ENCODE data around the gene PTRH2.

The PTRH2 gene

DNA sequence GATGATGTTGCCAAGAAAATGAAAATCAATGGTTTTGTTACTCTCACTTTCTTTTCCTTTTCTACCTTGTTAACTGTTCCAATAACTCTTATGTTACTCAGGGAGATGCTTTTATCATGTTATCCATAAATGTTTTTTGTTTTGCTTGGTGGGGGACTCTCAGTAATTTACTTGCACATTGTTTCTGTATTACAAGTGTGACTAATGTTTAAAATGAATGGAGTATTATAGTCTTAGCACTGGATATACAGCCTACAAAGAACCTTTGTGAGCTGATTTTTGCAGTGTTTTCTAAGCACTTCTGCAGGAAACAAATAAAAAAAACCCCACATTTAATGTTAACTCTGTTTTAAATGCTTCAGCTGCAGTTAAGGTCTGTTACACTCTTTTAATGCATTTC lies 12.3 kb upstream of the PTRH2 start:
- no peak for DNase-seq (ENCODE audit: low spot score)

DNA sequence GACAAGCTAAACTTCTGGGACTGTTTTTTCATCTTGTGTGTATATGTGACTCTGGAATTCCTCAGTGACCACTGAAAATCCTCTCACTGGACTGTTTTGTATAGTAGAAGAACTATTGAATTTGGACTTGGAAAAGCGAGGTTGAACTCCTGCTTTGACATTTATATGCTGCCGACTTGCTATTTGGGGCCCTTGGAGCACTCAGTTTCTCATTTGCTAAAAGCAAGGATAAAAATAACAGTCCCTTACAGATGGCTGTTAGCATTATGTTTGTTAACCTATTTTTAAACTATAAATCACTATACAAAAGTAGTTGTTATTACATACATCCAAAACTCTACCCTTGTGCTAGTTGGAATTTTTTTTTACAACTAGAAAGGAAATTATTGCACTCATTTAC lies 9.2 kb upstream of the PTRH2 start:
- DNase-seq (ENCODE audit: low spot score) = no peak

DNA sequence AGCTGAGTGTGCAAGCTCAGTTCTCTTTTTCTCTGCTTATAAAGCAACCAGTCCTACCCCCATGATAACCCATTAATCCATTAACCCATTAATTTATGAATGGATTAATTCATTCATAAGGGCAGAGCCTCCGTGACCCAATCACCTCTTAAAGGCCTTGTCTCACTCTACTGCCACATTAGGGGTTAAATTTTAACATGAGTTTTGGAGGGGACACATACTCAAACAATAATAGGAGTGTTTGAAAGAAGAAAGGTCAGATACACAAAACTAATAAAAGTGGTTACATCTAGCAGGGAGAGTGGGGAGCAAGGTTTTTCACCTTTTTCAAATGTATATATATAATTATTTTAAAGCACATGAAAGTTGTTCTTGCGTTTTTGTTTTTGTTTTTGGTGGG lies 7.0 kb upstream of the PTRH2 start:
- no peak for DNase-seq (ENCODE audit: low spot score)

DNA sequence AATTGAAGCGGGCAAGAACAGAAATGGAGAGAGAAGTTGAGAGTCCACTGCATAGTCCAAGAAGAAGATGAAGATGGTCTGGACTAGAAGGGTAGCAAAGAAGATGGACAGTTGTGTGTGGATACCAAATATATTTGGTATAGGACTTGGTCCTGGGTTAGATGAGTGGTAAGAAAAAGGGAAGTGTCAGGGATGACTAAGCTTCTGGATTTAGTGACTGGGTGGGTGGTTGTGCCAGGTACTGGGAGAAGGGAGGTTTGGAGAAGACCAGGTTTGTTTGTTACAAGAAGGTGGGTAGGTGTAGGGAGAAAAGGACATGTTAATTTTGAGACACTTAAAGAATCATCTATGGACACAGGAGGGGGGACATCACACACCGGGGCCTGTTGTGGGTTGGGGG lies 5.6 kb upstream of the PTRH2 start:
- DNase-seq (ENCODE audit: low spot score) = no peak

DNA sequence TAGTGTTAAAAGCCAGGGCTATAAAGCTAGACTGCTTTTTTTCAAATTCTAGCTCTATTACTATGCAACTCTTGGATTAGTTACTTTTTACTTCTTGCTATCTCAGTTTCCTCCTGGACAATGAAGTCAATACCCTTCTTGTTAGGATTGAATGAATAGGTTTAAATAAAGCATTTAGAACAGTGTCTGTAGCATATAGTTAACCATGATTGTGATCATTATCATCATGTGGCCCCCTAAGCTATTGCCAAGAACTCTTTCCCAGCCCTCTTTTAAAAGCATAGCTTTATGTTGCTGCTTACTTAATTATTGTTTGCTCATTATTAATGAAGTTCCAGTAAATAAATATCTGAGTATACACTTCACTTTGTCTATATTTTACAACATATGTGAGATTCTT lies 4.7 kb upstream of the PTRH2 start:
- no peak for DNase-seq (ENCODE audit: low spot score)

DNA sequence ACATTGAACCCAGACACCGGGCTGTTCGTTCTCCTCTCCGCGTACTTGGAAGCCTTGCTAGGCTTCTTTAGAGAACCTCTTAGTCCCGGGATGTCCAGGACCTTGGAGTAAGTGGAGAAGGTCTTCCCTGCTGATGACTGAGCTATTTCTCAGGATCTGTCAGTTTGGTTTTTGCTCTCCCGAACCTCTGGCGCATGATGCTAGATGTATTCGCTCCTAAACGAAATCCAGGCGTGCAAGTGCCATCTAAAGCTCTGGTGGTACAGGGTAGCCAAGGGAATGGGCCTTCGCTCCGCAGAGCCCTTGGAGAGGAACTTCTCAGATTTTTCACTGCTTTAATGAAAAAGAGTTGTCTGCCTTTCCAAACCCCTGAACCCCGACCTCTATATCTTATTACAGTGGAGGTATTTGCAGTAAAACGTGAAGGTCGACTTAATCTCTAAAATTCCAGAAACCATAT lies 771 bp upstream of the PTRH2 start:
- DNase-seq (ENCODE audit: low spot score) = peak; percentile 43

DNA sequence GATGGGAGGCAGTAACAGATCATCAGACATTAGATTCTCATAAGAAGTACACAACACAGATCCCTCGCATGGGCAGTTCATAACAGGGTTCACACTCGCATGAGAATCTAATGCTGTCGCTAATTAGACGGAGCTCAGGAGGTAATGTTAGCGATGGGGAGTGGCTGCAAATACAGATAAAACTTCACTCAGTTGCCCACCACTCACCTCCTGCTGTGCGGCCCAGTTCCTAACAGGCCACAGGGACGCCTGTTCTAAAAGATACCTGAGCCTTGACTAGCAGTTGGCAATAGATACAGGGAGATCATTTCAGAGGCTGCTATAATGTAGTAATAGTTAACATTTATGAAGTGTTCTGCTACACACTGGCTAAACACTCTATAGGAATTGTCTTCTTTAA lies 4.9 kb downstream of the PTRH2 start:
- DNase-seq (ENCODE audit: low spot score) = no peak

DNA sequence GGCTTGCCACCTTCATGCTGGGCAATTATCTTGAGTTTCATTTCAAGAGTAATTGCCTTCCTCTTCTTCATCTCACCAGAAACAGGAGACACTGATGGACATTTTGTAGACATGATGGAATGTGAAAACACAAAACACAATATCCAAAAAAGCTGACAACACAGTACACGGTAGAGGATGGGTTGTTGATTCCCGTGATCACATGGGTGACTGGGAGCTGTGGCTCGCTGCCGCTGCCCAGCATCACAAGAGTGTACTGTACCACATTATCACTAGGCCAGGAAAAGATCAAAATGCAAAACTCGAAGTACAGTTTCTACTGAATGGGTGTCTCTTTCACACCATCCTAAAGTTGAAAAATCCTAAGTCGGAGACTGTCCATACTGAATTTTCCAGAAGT lies 7.4 kb downstream of the PTRH2 start:
- no peak for DNase-seq (ENCODE audit: low spot score)

DNA sequence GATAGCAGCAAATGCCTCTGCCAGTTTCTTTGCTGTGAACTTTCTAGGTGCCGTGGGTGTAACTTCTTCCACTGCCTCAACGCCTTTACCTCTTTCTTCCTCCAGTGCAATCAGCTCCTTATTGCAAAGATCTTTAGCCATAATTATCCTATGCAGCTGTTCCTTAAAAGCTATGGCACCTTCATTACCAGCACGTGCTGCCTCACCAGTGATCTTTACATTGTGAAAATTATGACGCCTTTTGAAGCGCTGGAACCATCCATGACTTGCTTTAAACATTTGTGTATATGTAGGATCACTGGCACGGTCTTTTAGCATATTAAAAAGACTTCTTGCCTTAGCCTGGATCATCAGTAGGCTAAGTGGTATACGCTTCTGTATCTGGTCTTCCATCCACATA lies 8.0 kb downstream of the PTRH2 start:
- DNase-seq (ENCODE audit: low spot score) = no peak

DNA sequence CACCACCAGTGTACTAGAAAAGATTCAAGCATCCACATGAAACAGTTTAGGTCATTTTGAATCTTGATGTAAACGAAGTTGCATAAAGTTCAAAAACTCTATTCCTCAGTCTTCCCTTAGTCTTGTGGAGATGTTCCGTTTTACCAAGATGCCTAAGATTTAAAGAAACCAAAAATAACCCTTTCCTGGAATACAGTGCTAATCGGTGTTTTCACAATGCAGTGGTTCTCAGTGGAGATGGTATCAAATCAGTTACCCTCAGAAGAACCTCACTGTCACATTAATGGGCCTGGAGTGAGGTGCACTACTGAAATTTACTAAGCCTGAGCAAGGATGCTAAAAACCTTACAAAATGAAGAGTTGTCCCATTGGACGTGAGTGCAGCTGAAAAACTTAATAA lies 9.1 kb downstream of the PTRH2 start:
- no peak for DNase-seq (ENCODE audit: low spot score)

DNA sequence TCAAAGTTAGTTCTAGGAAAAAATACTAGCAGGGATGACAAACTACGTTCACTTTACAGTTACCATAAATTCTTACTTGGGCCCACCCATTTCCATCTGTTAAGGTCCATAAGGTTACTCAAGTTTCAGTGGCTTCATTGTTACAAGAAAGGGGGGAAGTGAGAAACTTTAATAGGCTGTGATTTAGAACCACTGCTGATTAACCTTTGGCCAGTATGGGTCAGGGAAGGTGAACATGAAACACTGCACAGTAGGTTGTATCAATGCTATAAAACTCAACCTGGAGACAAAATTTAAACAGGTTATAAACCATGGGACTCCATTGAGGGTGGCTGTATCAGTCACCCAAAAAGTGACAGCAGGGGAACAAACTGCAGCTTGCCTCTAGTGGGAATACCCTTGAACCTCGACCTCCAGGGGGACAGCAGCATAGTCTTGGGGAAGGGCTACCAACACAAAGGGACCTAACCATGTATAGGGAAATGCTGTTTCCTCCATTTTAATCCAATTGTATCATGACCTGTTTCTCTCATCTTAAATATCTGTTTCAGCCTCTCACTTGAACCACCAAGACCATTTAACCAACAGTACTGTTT lies 10.4 kb downstream of the PTRH2 start:
- DNase-seq (ENCODE audit: low spot score) = no peak

DNA sequence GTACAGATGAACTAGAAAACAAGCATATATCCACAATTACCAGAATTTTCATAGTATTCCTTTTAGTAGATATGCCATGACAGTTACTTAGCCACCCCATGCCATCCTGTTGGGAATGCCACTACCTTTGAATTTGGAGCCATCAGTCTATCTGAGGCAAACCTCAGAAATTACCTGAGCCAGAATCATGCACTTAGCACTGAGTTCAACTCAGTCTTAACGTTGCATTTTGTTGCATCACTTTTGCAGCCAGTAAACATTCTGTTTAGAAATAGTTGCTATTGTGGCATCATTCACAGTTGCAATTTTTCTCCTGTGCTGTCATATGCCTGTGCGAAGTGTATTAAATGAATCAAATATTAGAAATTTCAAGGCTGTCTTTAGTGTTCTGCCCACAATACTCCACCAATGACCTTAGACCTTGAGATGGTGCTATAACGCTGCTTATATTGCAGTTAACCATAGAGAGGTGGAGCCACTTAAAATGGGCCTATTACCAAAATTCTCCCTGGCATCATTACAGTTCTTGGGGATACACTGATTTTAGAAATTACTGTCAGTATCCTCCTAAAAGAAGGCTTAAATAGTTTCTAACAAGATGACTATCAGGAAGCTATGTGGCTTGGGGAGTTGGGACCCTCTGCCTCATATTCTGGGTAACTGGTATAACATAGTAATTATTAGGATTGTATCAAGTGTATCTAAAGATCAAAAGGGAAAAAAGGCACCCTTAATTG lies 11.1 kb downstream of the PTRH2 start:
- no peak for DNase-seq (ENCODE audit: low spot score)

DNA sequence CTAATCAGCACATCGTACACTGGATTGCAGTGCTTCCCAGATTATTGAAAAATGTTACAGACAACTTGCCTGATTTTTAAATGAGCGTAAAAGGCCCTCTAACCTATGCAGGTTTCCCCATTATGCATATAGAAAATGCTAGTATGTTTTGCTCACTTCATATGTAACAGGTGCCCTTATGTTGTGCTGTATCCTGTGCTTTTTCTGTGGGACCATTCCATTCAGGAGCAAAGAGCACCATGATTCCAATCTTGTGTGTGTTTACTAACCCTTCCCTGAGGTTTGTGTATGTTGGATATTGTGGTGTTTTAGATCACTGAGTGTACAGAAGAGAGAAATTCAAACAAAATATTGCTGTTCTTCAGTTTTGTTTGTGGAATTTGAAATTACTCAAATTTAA lies 12.9 kb downstream of the PTRH2 start:
- DNase-seq (ENCODE audit: low spot score) = no peak

DNA sequence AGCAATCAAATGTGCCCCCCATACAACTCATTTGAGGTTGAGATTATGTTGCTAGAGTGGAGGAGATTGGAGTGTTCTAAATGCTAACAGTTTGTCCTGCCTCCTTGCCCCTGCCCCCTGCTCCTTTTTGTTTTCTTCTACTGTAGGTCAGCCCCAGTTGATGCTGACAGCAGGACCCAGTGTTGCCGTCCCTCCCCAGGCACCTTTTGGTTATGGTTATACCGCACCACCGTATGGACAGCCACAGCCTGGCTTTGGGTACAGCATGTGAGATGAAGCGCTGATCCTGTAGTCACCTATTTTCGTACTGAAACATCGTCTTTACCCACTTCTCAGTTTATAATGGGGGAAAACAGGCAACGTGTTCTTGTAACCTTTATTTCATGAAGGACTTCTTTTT lies 13.6 kb downstream of the PTRH2 start:
- DNase-seq (ENCODE audit: low spot score) = no peak

DNA sequence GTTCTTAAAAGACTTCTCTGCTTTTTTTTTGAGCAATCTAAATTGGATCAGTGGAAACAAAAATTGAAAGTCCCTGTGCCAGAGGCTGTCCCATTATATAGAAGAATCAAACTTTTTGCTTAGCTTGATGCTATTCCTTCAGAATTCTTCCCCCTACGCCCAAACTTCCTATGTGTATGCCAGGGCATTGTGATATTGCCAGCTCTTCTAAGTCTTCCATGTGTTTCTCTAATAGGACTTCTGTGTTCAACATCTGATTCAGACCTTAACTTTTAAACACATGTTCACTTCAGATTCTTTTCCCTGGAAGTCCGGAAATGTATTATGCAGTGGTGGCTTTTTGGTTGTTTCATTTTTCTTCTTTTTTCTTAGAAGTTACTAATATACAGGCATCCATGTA lies 18.7 kb downstream of the PTRH2 start:
- DNase-seq (ENCODE audit: low spot score) = no peak

DNA sequence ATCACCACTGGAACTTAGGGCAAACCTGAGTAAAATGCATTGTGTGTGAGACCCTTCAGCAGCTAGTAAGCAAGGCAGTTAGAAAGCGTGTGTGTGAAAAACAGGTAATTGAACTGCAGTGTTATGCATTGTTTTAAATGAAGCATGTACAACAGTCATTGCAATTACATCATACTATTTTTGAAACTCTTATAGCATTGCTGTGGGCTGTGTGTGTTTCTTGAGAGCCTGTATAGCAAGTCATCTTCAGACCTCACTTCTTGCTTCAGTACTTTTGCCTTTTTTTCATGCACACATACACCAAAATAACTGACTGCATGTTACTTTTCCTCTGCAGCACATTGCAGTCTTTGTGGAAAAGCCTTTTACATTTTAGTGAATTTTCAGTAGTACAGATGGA lies 19.2 kb downstream of the PTRH2 start:
- no peak for DNase-seq (ENCODE audit: low spot score)

DNA sequence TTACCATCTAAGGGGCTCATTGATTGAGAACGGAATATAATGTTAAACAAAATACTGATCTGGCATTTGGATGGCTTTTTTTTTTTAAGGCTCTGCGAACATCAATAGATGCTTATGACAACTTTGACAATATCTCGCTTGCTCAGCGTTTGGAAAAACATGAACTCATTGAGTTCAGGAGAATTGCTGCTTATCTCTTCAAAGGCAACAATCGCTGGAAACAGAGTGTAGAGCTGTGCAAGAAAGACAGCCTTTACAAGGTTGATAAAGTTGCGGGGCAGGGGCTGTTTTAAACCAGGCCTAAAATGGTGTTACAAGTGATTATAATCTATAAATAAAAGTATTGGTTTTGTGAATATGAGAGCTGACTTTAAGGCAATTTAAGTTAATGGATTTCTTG lies 22.3 kb downstream of the PTRH2 start:
- no peak for DNase-seq (ENCODE audit: low spot score)

DNA sequence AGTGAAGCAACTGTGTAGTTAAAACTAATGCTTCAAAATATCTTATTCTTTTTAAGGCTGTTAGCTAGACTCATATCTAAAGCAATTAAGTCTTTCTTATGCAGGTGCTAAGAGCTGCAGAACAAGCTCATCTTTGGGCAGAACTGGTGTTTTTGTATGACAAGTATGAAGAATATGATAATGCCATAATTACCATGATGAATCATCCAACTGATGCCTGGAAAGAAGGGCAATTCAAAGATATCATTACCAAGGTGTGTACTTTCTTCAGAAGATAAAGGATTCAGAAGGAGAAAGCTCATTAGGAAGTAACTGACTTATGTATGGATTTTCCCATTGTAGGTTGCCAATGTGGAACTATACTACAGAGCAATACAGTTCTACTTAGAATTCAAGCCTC lies 23.9 kb downstream of the PTRH2 start:
- DNase-seq (ENCODE audit: low spot score) = no peak

DNA sequence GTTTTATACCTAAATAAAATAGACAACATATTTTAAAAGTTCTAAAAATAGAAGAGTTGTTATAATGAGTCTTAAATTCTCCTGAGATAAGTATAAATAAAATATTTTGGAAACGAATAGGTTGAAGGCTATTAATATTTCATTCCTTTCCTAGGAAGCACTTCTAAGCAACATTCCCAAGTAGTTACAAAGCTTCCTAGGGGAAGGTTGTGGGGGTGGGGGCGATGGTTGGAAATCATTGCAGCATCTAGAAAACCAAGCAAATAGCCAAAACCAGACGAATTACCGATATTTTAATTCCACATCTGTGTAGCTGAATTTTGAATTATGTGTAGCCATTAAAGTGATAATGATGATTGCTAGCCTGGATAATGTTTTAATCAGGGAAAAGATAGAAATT lies 26.9 kb downstream of the PTRH2 start:
- DNase-seq (ENCODE audit: low spot score) = no peak

DNA sequence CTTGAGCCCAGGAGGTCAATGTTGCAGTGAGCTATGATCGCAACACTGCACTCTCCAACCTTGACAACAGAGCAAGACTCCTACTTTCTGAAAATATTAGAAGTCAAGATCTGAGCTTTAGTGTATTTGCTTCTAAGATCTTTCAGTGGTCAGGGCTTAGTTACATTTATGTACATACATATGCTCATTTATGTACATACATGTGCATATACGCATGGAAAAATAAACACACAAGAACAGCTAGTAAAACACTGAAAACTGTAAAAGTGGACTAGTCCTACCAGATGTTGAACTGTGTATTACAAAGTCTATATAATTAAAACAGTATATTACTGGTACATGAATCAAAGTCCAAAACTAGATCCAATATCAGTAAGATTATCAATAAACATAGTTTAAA lies 28.3 kb downstream of the PTRH2 start:
- no peak for DNase-seq (ENCODE audit: low spot score)

DNA sequence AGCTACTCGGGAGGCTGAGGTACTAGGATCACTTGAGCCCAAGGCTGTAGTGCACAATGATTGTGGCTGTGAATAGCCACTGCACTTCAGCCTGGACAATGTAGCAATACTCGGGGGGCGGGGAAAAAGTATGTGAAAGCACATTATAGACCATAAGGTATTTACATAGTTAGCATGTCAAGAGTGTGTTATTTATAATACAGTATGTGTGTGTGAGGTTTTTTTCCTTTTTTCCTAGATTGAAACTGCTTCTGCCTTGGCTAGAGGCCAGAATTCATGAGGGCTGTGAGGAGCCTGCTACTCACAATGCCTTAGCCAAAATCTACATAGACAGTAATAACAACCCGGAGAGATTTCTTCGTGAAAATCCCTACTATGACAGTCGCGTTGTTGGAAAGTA lies 30.5 kb downstream of the PTRH2 start:
- DNase-seq (ENCODE audit: low spot score) = no peak

DNA sequence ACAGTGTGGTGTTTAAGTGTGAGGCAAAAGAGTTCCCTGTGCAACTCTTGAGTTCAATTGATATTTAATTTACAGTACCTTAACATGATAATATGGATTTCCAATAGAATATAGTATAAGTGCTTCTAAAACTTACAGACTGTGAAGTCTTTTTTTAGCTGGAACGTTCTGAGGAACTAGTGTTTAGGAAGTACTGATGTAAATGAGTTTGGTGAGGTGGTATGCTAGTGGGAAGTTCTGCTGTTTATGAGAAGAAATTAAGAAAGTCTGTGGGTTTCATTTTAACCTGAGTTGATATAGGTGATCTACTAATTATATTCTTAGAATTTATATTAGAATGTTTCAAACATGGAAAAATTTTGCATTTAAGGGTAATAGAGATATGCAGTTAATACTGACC lies 32.0 kb downstream of the PTRH2 start:
- no peak for DNase-seq (ENCODE audit: low spot score)

DNA sequence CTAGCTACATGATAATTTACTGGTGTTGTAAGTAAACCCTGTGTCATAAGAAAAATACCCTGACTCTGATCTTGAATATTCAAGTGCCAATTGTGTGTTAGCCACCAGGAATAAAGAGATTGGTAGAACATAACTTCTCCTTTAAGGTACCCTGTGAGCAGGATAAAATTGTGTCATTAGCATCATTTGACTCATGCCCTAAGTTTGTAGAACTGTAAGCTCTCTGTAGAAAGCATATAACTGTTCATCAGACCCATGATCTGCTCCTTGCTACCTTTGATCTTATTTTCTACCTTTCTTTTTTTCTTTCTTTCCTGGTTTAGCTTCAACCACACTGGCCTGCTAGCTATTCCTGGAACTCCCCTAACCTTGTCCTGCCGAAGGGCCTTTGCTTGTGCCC lies 35.8 kb downstream of the PTRH2 start:
- no peak for DNase-seq (ENCODE audit: low spot score)

DNA sequence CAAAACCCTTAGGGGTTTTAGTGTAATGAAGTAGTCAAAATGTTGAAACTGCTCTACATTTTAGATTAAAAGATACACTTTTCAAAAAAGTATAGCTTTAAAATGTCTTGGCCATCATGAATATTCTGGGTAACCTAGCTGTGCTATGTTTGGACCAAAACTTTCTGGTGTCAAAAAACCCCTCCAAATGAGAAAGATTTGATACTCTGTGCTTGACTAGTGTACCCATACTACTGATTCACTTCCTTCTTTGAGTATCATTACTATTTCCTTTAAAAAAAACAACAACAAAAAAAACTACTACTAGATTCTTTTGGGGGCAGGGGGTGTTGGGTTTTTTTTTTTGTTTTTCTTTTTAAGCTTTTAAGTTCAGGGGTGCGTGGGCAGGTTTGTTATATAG lies 37.3 kb downstream of the PTRH2 start:
- no peak for DNase-seq (ENCODE audit: low spot score)

Measured in HuH-7.5 (cell line).